ENCODE measurements around the gene DCTN3. TPM values are rescaled to one million over a fixed set of nuclear protein-coding genes. Genes with fewer than 3 reads are reported as not detected.
"Not testable (repeated sequence)": the region's sequence is repeated elsewhere in the genome, so short reads cannot be mapped to it uniquely, and the experiment has no call there.

The DCTN3 gene
- total and polyA plus RNA-seq, 4 experiments from 2014 or later: 57.8 to 144 (median 87.0) TPM

GRCh38 chr9:34647651-34648050 is 27.4 kb upstream of the DCTN3 start:
- peak overlapping the region; percentile 89 to 96 (median 93) for H3K27ac Mint-ChIP-seq
- ChIA-PET CTCF (ENCODE audit: partially characterized antibody) (interaction anchor here (0.8 to 12.6 kb wide), 8 partner anchors 10 to 53 kb away, joined by 4 to 191 read pairs (median 14); partner anchors contain the start of genes ARID3C, CCL27, DCTN3 and SIGMAR1), POLR2A (ENCODE audit: partially characterized antibody) (interaction anchor here (1.8 to 22.1 kb wide), 6 partner anchors 12 to 55 kb away, joined by 6 to 484 read pairs (median 20); partner anchors contain the start of genes CCL27, DCTN3, IL11RA and RPP25L)
- Histone ChIP-seq H3K27me3 (ENCODE audit: insufficient read depth, low read length) (no peaks in the 10 kb centered on the region), H3K9me3 (ENCODE audit: control insufficient read depth in 1 of 2, low read length in 2 of 2) (no peaks in the 10 kb centered on the region), H3K4me1 (ENCODE audit: insufficient read depth, low read length) (peaks cover 40% of the 10 kb centered on the region), H3K4me3 (ENCODE audit: low read length in 2 of 2) (peak overlapping the region; percentile 83 to 87), H3K36me3 (ENCODE audit: insufficient read depth, low read length) (peaks cover 35% of the 10 kb centered on the region), H3K27ac (ENCODE audit: low read depth, low read length) (peak overlapping the region; percentile 84)
- H3K36me3 Mint-ChIP-seq: peaks cover 37 to 54% of the 10 kb centered on the region in 2 donors
- intact Hi-C loops (cut with micrococcal nuclease): loop anchor here (5.0 kb wide), 1 partner anchor 35 kb away; the partner anchor contains the start of gene RPP25L
- peak in 2 of 5 donors; percentile 20 to 53 for DNase-seq
- H3K27me3 Mint-ChIP-seq: no peaks in the 10 kb centered on the region
- H3K4me1 Mint-ChIP-seq: peaks cover 29 to 61% (median 39%) of the 10 kb centered on the region in 4 donors
- no peaks in the 10 kb centered on the region for H3K9me3 Mint-ChIP-seq
- H3K4me3 Mint-ChIP-seq: peak overlapping the region; percentile 93 to 97 (median 95)

GRCh38 chr9:34647084-34647403 is 26.7 kb upstream of the DCTN3 start:
- H3K27ac ChIP-seq (ENCODE audit: low read depth, low read length): peak overlapping the region; percentile 84
- Mint-ChIP-seq H3K4me1 (peaks cover 23 to 55% (median 33%) of the 10 kb centered on the region in 4 donors), H3K27me3 (no peaks in the 10 kb centered on the region), H3K36me3 (peaks cover 33 to 52% of the 10 kb centered on the region in 2 donors), H3K4me3 (peak overlapping the region; percentile 93 to 97 (median 95)), H3K27ac (peak overlapping the region; percentile 89 to 96 (median 93)), H3K9me3 (no peaks in the 10 kb centered on the region)
- peaks cover 35% of the 10 kb centered on the region for H3K36me3 ChIP-seq (ENCODE audit: insufficient read depth, low read length)
- peak in 1 of 5 donors; percentile 50 for DNase-seq
- intact Hi-C loops (cut with micrococcal nuclease): loop anchor here (5.0 kb wide), 1 partner anchor 35 kb away; the partner anchor contains the start of gene RPP25L
- ChIA-PET POLR2A (ENCODE audit: partially characterized antibody) (interaction anchor here (1.4 to 22.1 kb wide), 8 partner anchors 12 to 270 kb away, joined by 5 to 484 read pairs (median 14); partner anchors contain the start of genes CCL27, DCTN3, IL11RA and MYORG), CTCF (ENCODE audit: partially characterized antibody) (interaction anchor here (0.8 to 12.6 kb wide), 15 partner anchors 10 to 56 kb away, joined by 3 to 191 read pairs (median 5); partner anchors contain the start of genes ARID3C, CCL27, DCTN3 and RPP25L)
- H3K4me3 ChIP-seq (ENCODE audit: low read length in 2 of 2): peak overlapping the region; percentile 83 to 87
- H3K27me3 ChIP-seq (ENCODE audit: insufficient read depth, low read length): no peaks in the 10 kb centered on the region
- H3K4me1 ChIP-seq (ENCODE audit: insufficient read depth, low read length): peaks cover 33% of the 10 kb centered on the region
- no peaks in the 10 kb centered on the region for H3K9me3 ChIP-seq (ENCODE audit: control insufficient read depth in 1 of 2, low read length in 2 of 2)

GRCh38 chr9:34646211-34647083 is 26.2 kb upstream of the DCTN3 start, which contains the start of gene GALT:
Gene GALT (plus strand): TSS chr9:34646675. CDS start chr9:34646705, 30 bp downstream.
- peak; percentile 92 to 96 (median 94) for DNase-seq
- Mint-ChIP-seq H3K36me3 (peaks cover 33 to 49% of the 10 kb centered on the region in 2 donors), H3K27me3 (no peaks in the 10 kb centered on the region), H3K27ac (peak within 1 kb of the TSS; percentile 89 to 96 (median 93)), H3K9me3 (no peaks in the 10 kb centered on the region), H3K4me1 (peaks cover 23 to 49% (median 31%) of the 10 kb centered on the region in 4 donors), H3K4me3 (peak within 1 kb of the TSS; percentile 93 to 97 (median 95))
- intact Hi-C loops (cut with micrococcal nuclease): loop anchor here (1.0 to 5.0 kb wide), 5 partner anchors 9 to 958 kb away; partner anchors contain the start of genes RPP25L and SIGMAR1
- peaks cover 33% of the 10 kb centered on the region for H3K36me3 ChIP-seq (ENCODE audit: insufficient read depth, low read length)
- peak within 1 kb of the TSS; percentile 84 for H3K27ac ChIP-seq (ENCODE audit: low read depth, low read length)
- no peaks in the 10 kb centered on the region for H3K27me3 ChIP-seq (ENCODE audit: insufficient read depth, low read length)
- POLR2A ChIA-PET (ENCODE audit: partially characterized antibody): interaction anchor here (0.8 to 22.1 kb wide), 9 partner anchors 11 to 269 kb away, joined by 3 to 484 read pairs (median 10); partner anchors contain the start of genes CCL27, DCTN3, IL11RA and MYORG
- peaks cover 28% of the 10 kb centered on the region for H3K4me1 ChIP-seq (ENCODE audit: insufficient read depth, low read length)
- H3K4me3 ChIP-seq (ENCODE audit: low read length in 2 of 2): peak within 1 kb of the TSS; percentile 83 to 87
- CTCF ChIA-PET (ENCODE audit: partially characterized antibody): interaction anchor here (0.8 to 12.6 kb wide), 16 partner anchors 11 to 55 kb away, joined by 3 to 191 read pairs (median 4); partner anchors contain the start of genes ARID3C, CCL27, DCTN3 and RPP25L
- H3K9me3 ChIP-seq (ENCODE audit: control insufficient read depth in 1 of 2, low read length in 2 of 2): no peaks in the 10 kb centered on the region

- Histone ChIP-seq H3K4me3 (ENCODE audit: low read length in 2 of 2) (no peak overlapping the region), H3K4me1 (ENCODE audit: insufficient read depth, low read length) (peaks cover 27% of the 10 kb centered on the region), H3K27ac (ENCODE audit: low read depth, low read length) (no peak overlapping the region), H3K27me3 (ENCODE audit: insufficient read depth, low read length) (no peaks in the 10 kb centered on the region), H3K9me3 (ENCODE audit: control insufficient read depth in 1 of 2, low read length in 2 of 2) (no peaks in the 10 kb centered on the region), H3K36me3 (ENCODE audit: insufficient read depth, low read length) (peaks cover 17% of the 10 kb centered on the region)
- no peaks in the 10 kb centered on the region for H3K9me3 Mint-ChIP-seq
- peak overlapping the region in 1 of 7 donors; percentile 51 for H3K27ac Mint-ChIP-seq
- DNase-seq: no peak
- H3K4me1 Mint-ChIP-seq: peaks cover 23 to 41% (median 31%) of the 10 kb centered on the region in 4 donors
- H3K27me3 Mint-ChIP-seq: no peaks in the 10 kb centered on the region
- peak overlapping the region in 1 of 8 donors; percentile 10 for H3K4me3 Mint-ChIP-seq
- peaks cover 25 to 36% of the 10 kb centered on the region in 2 donors for H3K36me3 Mint-ChIP-seq
- CTCF ChIA-PET (ENCODE audit: partially characterized antibody): interaction anchor here (2.6 to 12.6 kb wide), 4 partner anchors 9 to 56 kb away, joined by 19 to 191 read pairs (median 114); partner anchors contain the start of genes CCL27 and SIGMAR1
- POLR2A ChIA-PET (ENCODE audit: partially characterized antibody): interaction anchor here (7.6 to 22.1 kb wide), 2 partner anchors 9 to 15 kb away, joined by 193 to 484 read pairs; partner anchors contain the start of genes CCL27, IL11RA and SIGMAR1
- intact Hi-C loops (cut with micrococcal nuclease): loop anchor here (5.0 kb wide), 1 partner anchor 33 kb away; the partner anchor contains the start of gene RPP25L
These were observed 24.5 kb upstream of the DCTN3 start for GRCh38 chr9:34644766-34645314.

- no peak overlapping the region for H3K27ac ChIP-seq (ENCODE audit: low read depth, low read length)
- POLR2A ChIA-PET (ENCODE audit: partially characterized antibody): interaction anchor here (0.6 to 22.1 kb wide), 3 partner anchors 7 to 535 kb away, joined by 4 to 484 read pairs (median 193); partner anchors contain the start of genes CCL27, IL11RA and SIGMAR1
- intact Hi-C loops (cut with micrococcal nuclease): no loop called here
- Mint-ChIP-seq H3K9me3 (no peaks in the 10 kb centered on the region), H3K27ac (no peak overlapping the region), H3K36me3 (peaks cover 5 to 15% of the 10 kb centered on the region in 2 donors), H3K4me3 (no peak overlapping the region), H3K27me3 (no peaks in the 10 kb centered on the region), H3K4me1 (peaks cover 20 to 32% (median 25%) of the 10 kb centered on the region in 4 donors)
- DNase-seq: no peak
- H3K4me1 ChIP-seq (ENCODE audit: insufficient read depth, low read length): peaks cover 22% of the 10 kb centered on the region
- H3K27me3 ChIP-seq (ENCODE audit: insufficient read depth, low read length): no peaks in the 10 kb centered on the region
- H3K36me3 ChIP-seq (ENCODE audit: insufficient read depth, low read length): no peaks in the 10 kb centered on the region
- CTCF ChIA-PET (ENCODE audit: partially characterized antibody): interaction anchor here (0.9 to 12.6 kb wide), 5 partner anchors 7 to 60 kb away, joined by 4 to 191 read pairs (median 7); partner anchors contain the start of genes CCL27, DCTN3 and SIGMAR1
- H3K9me3 ChIP-seq (ENCODE audit: control insufficient read depth in 1 of 2, low read length in 2 of 2): no peaks in the 10 kb centered on the region
- no peak overlapping the region for H3K4me3 ChIP-seq (ENCODE audit: low read length in 2 of 2)
These were observed 22.4 kb upstream of the DCTN3 start for GRCh38 chr9:34642679-34643078.

- Mint-ChIP-seq H3K4me1 (peaks cover 18 to 35% (median 29%) of the 10 kb centered on the region in 4 donors), H3K27ac (peak overlapping the region in 1 of 7 donors; percentile 93), H3K36me3 (peaks cover 6 to 12% of the 10 kb centered on the region in 2 donors)
- ChIA-PET POLR2A (ENCODE audit: partially characterized antibody) (interaction anchor here (7.3 to 22.1 kb wide), 3 partner anchors 7 to 28 kb away, joined by 106 to 484 read pairs (median 193); partner anchors contain the start of genes CCL27, GALT, IL11RA and RPP25L), CTCF (ENCODE audit: partially characterized antibody) (interaction anchor here (2.9 to 12.6 kb wide), 4 partner anchors 8 to 61 kb away, joined by 15 to 191 read pairs (median 142); partner anchors contain the start of genes CCL27 and GALT)
- not testable (repeated sequence) for H3K27me3 Mint-ChIP-seq; H3K27me3 ChIP-seq (ENCODE audit: insufficient read depth, low read length); DNase-seq; H3K27ac ChIP-seq (ENCODE audit: low read depth, low read length); H3K4me3 Mint-ChIP-seq; H3K4me3 ChIP-seq (ENCODE audit: low read length in 2 of 2); H3K9me3 ChIP-seq (ENCODE audit: control insufficient read depth in 1 of 2, low read length in 2 of 2); H3K36me3 ChIP-seq (ENCODE audit: insufficient read depth, low read length); H3K9me3 Mint-ChIP-seq
- peaks cover 32% of the 10 kb centered on the region for H3K4me1 ChIP-seq (ENCODE audit: insufficient read depth, low read length)
- intact Hi-C loops (cut with micrococcal nuclease): loop anchor here (5.0 kb wide), 2 partner anchors 37 to 262 kb away; partner anchors contain the start of gene MYORG
These were observed 19.0 kb upstream of the DCTN3 start for GRCh38 chr9:34639322-34639721.
